ENCODE measurements around the gene FPGS.
"Not testable (repeated sequence)": the region's sequence is repeated elsewhere in the genome, so short reads cannot be mapped to it uniquely, and the experiment has no call there.

Gene FPGS

GRCh38 chr9:127845619-127846018 is 42.9 kb downstream of the FPGS start:
- DNase-seq: not testable (repeated sequence)

- no peak for DNase-seq
Observed at GRCh38 chr9:127846443-127847177, 43.9 kb downstream of the FPGS start.

- no peak for DNase-seq
Observed at GRCh38 chr9:127847178-127847510, 44.5 kb downstream of the FPGS start.

GRCh38 chr9:127847833-127848755 is 45.4 kb downstream of the FPGS start:
- no peak for DNase-seq

- DNase-seq: no peak
Observed at GRCh38 chr9:127848756-127849504, 46.2 kb downstream of the FPGS start.

GRCh38 chr9:127850286-127850830 is 47.7 kb downstream of the FPGS start:
- no peak for DNase-seq

- no peak for DNase-seq
Observed at GRCh38 chr9:127852829-127853228, 50.1 kb downstream of the FPGS start.

GRCh38 chr9:127853312-127854183 is 50.9 kb downstream of the FPGS start:
- no peak for DNase-seq

GRCh38 chr9:127854184-127854806 is 51.6 kb downstream of the FPGS start, which contains the start of gene ENG:
TSS of gene ENG (minus strand) at chr9:127854658. CDS start at chr9:127854355, 303 bp downstream.
- DNase-seq: no peak

- no peak for DNase-seq
Observed at GRCh38 chr9:127854960-127855359, 52.3 kb downstream of the FPGS start.

- DNase-seq: no peak
Observed at GRCh38 chr9:127855522-127855921, 52.8 kb downstream of the FPGS start.

- no peak for DNase-seq
Observed at GRCh38 chr9:127856094-127856728, 53.5 kb downstream of the FPGS start.

- DNase-seq: no peak
Observed at GRCh38 chr9:127856729-127857116, 54.0 kb downstream of the FPGS start.

- no peak for DNase-seq
Observed at GRCh38 chr9:127857278-127857677, 54.6 kb downstream of the FPGS start.

- no peak for DNase-seq
Observed at GRCh38 chr9:127858041-127858512, 55.4 kb downstream of the FPGS start.

GRCh38 chr9:127860260-127860659 is 57.6 kb downstream of the FPGS start:
- no peak for DNase-seq

- DNase-seq: no peak
Observed at GRCh38 chr9:127860779-127861178, 58.1 kb downstream of the FPGS start.

GRCh38 chr9:127862075-127863011 is 59.7 kb downstream of the FPGS start:
- no peak for DNase-seq

GRCh38 chr9:127863191-127863621 is 60.5 kb downstream of the FPGS start:
- DNase-seq: no peak

Measured in activated CD4-positive, CD25-positive, alpha-beta regulatory T cell treated with anti-CD3 and anti-CD28 coated beads, Interleukin-2, amount 50 U/mL, for 72 hours (primary cell).